GM12892 (cell line): ENCODE results near the gene NFIB.

Experiments used
- DNase-seq: peaks from one replicate; pipeline ENCODE4 v3.0.0; 2011; ENCODE audit not compliant: insufficient read length
- FAIRE-seq: peaks from 2 replicates; lab custom pipeline; 2011; peaks lifted over from hg19 to GRCh38; lab: Jason Lieb, UNC
- POLR2A ChIP-seq: IDR thresholded peaks from 2 replicates; pipeline ENCODE4 v1.6.1; 2011; ENCODE audit warnings: low read depth, low read length, control low read depth
- POLR2AphosphoS5 ChIP-seq: IDR thresholded peaks from 2 replicates; pipeline ENCODE4 v1.6.1; 2011; ENCODE audit warnings: low read depth, low read length, control low read depth
- TAF1 ChIP-seq: IDR thresholded peaks from 2 replicates; pipeline ENCODE4 v1.6.1; 2011; ENCODE audit warnings: low read depth, mild to moderate bottlenecking, control low read depth, low read length, borderline replicate concordance

The NFIB gene

GRCh38 chr9:14296495-14297113 lies 17.3 kb downstream of the NFIB start:
- no peak for FAIRE-seq
- no peak for DNase-seq
- TF ChIP-seq POLR2AphosphoS5 (no peak), POLR2A (no peak), TAF1 (no peak)

DNA sequence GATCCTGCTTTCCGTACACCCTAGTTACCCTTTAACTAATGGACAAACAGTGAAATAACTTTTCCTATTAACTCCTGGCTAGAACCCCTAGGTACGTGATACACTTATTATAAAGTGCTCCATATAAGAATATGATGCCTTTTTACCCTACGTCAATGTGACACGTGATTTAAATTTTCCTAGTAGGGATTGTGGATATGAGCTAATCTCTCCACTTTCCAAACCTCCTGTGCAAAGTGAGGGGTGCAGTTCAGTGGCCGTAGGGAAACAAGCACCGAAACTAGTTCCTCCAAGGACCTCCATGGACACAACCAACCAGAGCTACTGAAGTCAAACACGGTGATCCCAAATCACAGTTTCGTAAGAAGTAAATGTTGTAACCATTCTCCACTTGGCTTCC lies 19.3 kb downstream of the NFIB start:
- DNase-seq = no peak
- no peak for FAIRE-seq
- TF ChIP-seq POLR2AphosphoS5 = no peak
- no peak for TF ChIP-seq TAF1
- no peak for TF ChIP-seq POLR2A

GRCh38 chr9:14293801-14294200 lies 20.1 kb downstream of the NFIB start:
- no peak for TF ChIP-seq TAF1
- TF ChIP-seq POLR2A = no peak
- no peak for TF ChIP-seq POLR2AphosphoS5
- FAIRE-seq (no peak), DNase-seq (no peak)

GRCh38 chr9:14292181-14292739 lies 21.7 kb downstream of the NFIB start:
- no peak for FAIRE-seq
- DNase-seq = no peak
- TF ChIP-seq POLR2A (no peak), TAF1 (no peak), POLR2AphosphoS5 (no peak)

- FAIRE-seq = no peak
- no peak for DNase-seq
- TF ChIP-seq POLR2AphosphoS5 = no peak
- no peak for TF ChIP-seq TAF1
- TF ChIP-seq POLR2A = no peak
Observed at GRCh38 chr9:14289916-14290315, 24.0 kb downstream of the NFIB start.

DNA sequence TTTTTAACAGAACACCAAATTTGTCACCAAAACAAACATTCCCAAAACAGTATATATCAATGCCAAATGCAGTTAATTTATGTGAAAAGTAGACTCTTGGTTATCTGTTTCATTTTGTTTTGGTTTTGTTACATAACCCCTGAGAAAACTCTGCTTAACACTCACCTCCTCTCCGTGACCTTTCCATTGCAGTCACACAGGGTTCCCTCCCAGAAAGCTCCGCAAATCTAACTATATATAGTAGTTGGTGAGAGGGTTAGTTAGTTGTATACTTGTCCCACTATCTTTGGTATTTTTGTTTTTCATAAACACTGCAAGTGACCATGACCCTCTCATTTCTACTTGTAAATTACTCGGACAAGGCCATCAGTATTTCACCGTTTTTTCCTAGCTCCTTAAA lies 25.5 kb downstream of the NFIB start:
- DNase-seq (no peak), FAIRE-seq (no peak)
- TF ChIP-seq TAF1 = no peak

- DNase-seq = no peak
- FAIRE-seq = no peak
Observed at GRCh38 chr9:14286121-14286520, 27.8 kb downstream of the NFIB start.

GRCh38 chr9:14283276-14283675 lies 30.7 kb downstream of the NFIB start:
- DNase-seq (no peak), FAIRE-seq (peak; percentile 38)
- TF ChIP-seq POLR2AphosphoS5 (no peak), POLR2A (no peak), TAF1 (no peak)

More at GRCh38 chr9:14286121-14286520, 27.8 kb downstream of the NFIB start:
- no peak for TF ChIP-seq POLR2A
- no peak for TF ChIP-seq TAF1
- TF ChIP-seq POLR2AphosphoS5 = no peak

DNA sequence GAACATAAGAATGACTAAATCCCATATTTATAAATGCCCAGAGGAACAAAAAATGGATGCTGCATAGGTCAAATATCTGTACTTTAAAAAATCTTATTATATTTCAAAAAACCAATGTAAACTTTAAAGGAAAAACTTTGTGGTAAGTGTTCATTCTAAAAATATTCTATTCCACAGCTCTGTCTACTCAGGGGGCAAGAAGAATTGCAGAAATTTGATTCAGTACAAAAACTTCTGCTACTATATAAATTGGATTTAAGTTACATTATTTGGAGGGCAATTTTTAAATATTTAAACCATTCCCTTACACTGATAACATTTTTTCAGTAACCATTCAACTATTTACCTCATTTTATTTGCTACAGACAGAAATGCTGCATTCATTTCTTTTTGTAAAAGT lies 32.1 kb downstream of the NFIB start:
- DNase-seq (no peak), FAIRE-seq (no peak)
- no peak for TF ChIP-seq POLR2AphosphoS5
- no peak for TF ChIP-seq POLR2A
- TF ChIP-seq TAF1 = no peak

GRCh38 chr9:14281136-14281795 lies 32.7 kb downstream of the NFIB start:
- TF ChIP-seq TAF1 (no peak), POLR2AphosphoS5 (no peak), POLR2A (no peak)
- no peak for FAIRE-seq
- no peak for DNase-seq

DNA sequence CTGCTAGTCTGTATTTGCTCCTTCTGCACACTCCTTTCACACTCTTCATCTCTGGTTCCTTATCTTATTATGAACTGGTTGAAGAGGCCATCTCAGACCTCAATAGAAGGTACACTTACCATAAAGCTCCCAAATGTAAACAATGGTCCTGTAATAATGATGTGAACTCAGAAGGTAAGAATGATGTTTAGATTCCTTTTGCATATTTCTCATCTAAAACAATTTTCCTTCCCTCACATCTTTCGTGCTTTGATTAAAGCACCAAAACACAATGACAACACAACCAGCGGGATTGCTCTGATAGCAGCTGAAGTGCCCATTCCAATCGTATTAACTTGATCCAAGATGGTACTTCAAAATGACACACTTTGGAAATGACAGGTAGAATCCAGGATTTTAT lies 34.3 kb downstream of the NFIB start:
- FAIRE-seq (no peak), DNase-seq (no peak)
- TF ChIP-seq TAF1 (no peak), POLR2AphosphoS5 (no peak), POLR2A (no peak)

DNA sequence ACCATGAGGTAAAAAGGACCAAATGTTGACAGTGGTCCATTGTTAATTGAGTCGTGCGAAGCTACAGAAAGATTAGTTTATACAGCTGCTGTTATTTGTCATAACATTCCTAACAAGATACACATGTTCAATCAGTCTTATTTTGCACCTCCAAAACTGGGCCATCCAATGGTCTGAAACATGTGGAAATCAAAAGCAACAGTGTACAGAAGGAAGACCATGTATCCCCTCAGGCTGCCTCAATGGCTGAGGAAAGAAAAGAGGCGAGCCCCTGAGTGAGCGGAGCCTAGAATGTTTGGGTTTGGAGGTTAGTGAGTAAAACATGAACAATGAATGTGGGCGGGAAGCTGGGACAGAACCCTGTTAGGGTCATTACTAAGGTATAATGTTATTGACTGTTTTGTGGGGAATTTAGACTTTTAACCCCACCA lies 35.6 kb downstream of the NFIB start:
- no peak for FAIRE-seq
- no peak for DNase-seq
- no peak for TF ChIP-seq TAF1
- no peak for TF ChIP-seq POLR2A
- no peak for TF ChIP-seq POLR2AphosphoS5

DNA sequence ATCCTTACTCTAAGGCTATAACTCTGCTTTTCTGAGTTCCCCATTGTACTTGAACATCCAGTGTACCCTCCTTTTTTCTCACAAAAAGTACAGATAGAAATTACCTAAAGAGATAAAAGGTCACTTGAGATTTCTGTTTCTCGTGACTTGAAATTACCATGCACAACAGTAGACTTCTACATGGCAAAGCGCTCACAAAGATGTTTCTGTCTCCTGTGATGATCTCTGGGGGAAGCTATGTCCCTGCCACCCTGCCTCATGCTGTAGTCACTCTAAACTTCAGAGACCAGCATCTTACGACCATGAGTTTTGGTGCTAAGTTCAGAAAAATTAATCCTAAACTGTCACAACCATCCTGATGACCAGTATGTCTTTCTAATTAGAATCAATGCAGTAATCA lies 36.2 kb downstream of the NFIB start:
- FAIRE-seq (no peak), DNase-seq (no peak)
- TF ChIP-seq POLR2AphosphoS5 (no peak), TAF1 (no peak), POLR2A (no peak)
